ENCODE data around the gene C1orf74. TPM values are rescaled to one million over a fixed set of nuclear protein-coding genes. Genes with fewer than 3 reads are reported as not detected.

Gene C1orf74
- total RNA-seq, 6 experiments from 2014 or later = 1.8 to 2.7 (median 2.4) TPM

DNA sequence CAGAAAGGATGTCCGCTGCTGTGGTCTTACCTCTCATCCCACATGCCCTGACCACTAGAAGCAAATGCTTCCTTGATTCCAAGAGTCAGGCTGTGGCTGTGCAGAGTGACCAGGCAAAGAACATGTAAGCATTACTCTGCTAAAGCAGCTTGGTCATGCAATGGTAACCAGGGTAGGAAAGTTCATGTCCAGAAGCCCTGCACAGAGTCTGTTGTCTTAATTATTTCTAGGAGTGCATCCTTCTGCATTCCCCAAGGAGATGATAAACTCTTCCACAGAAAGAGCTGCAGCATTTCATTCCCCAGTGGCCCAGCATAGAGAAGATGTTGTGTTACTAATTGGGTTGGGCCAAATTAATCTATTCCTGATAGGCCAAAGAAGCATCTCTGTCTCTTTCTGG lies 33.3 kb upstream of the C1orf74 start:
- H3K27me3 Mint-ChIP-seq (ENCODE audit: insufficient read depth) = peaks cover 1% of the 10 kb centered on the region; the same call in 1 of the 2 replicates
- DNase-seq = no peak
- H3K4me3 Mint-ChIP-seq = no peak overlapping the region
- H3K27ac Mint-ChIP-seq = no peak overlapping the region
- peaks cover 6% of the 10 kb centered on the region; the same call in 1 of the 2 replicates for H3K36me3 Mint-ChIP-seq (ENCODE audit: low read depth)
- peaks cover 24% of the 10 kb centered on the region for H3K4me1 Mint-ChIP-seq (ENCODE audit: low read depth)
- no peaks in the 10 kb centered on the region for H3K9me3 Mint-ChIP-seq
- TF ChIP-seq, protein P1, sequence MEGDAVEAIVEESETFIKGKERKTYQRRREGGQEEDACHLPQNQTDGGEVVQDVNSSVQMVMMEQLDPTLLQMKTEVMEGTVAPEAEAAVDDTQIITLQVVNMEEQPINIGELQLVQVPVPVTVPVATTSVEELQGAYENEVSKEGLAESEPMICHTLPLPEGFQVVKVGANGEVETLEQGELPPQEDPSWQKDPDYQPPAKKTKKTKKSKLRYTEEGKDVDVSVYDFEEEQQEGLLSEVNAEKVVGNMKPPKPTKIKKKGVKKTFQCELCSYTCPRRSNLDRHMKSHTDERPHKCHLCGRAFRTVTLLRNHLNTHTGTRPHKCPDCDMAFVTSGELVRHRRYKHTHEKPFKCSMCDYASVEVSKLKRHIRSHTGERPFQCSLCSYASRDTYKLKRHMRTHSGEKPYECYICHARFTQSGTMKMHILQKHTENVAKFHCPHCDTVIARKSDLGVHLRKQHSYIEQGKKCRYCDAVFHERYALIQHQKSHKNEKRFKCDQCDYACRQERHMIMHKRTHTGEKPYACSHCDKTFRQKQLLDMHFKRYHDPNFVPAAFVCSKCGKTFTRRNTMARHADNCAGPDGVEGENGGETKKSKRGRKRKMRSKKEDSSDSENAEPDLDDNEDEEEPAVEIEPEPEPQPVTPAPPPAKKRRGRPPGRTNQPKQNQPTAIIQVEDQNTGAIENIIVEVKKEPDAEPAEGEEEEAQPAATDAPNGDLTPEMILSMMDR (IDR thresholded peaks at IDR 0.05) = no peak

DNA sequence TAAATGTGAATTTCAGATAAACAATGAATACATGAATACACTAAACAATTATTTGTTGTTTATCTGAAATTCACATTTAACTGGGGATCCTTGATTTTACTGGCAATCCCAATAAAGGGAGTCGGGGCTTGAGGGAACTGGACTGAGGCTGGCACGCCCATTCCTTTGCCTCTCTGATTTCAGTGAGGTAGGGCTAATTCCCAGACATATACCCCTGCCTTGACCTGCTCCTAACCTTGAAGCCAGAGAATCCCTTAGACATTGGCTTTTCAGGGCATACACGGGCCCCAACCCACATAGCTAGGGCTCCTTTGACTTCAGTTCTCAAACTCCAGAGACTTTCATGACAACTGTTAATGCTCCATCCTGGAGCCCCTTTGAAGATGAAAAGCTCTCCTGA lies 32.6 kb upstream of the C1orf74 start:
- H3K9me3 Mint-ChIP-seq = no peaks in the 10 kb centered on the region
- H3K27ac Mint-ChIP-seq = no peak overlapping the region
- TF ChIP-seq, protein P1 (IDR thresholded peaks at IDR 0.05) = no peak
- H3K4me1 Mint-ChIP-seq (ENCODE audit: low read depth) = peaks cover 20% of the 10 kb centered on the region
- H3K27me3 Mint-ChIP-seq (ENCODE audit: insufficient read depth) = peaks cover 1% of the 10 kb centered on the region; the same call in 1 of the 2 replicates
- H3K36me3 Mint-ChIP-seq (ENCODE audit: low read depth) = 0 out of 2 replicates have a peak, but pooled peaks cover 4% of the 10 kb centered on the region
- DNase-seq = no peak
- no peak overlapping the region for H3K4me3 Mint-ChIP-seq

DNA sequence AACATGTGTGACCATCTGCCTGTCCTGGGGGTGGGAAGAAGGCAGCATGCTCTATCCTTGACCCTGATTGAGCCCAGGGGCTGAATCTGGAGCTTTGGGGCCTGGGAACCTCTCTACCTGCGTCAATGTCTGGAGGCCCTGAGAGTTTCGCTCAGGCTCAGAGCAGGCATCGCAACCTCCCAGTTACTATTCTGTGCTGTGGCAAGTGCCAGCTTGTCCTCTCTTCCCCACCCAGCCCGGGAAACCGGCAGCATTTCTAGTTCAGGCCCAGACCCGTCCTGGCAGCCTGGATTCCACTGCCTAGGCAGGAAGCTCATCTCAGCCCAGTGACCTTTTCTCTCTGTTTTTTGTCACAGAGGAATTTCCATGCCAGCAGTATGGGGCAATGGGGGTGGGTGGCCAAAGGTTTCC lies 31.6 kb upstream of the C1orf74 start:
- Mint-ChIP-seq H3K9me3 (no peaks in the 10 kb centered on the region), H3K4me3 (no peak overlapping the region), H3K36me3 (ENCODE audit: low read depth) (0 out of 2 replicates have a peak, but pooled peaks cover 4% of the 10 kb centered on the region), H3K27ac (no peak overlapping the region), H3K4me1 (ENCODE audit: low read depth) (peaks cover 14% of the 10 kb centered on the region), H3K27me3 (ENCODE audit: insufficient read depth) (peaks cover 1% of the 10 kb centered on the region; the same call in 1 of the 2 replicates)
- no peak for DNase-seq
- TF ChIP-seq, protein P1 (IDR thresholded peaks at IDR 0.05) = no peak

DNA sequence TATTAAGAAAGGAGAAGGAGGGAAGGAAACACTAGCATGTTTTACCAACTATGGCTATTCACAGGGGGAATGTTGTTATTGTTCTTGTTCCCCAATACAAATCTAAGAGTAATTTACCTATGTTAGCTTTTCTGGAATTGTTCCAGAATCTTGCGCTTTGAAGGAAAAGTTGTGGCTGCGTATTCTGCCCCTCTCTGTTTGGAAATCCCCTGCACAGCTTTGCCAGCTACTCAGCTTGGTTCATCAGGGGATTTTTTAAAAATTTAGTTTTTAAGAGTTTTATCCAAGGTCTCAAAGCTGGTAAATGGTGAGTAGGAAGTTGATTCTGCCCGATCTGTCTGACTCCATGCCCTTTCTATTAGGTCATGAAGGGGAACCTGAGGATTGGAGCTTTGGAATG lies 31.1 kb upstream of the C1orf74 start:
- H3K27ac Mint-ChIP-seq = no peak overlapping the region
- H3K4me1 Mint-ChIP-seq (ENCODE audit: low read depth) = peaks cover 11% of the 10 kb centered on the region
- peaks cover 1% of the 10 kb centered on the region; the same call in 1 of the 2 replicates for H3K27me3 Mint-ChIP-seq (ENCODE audit: insufficient read depth)
- TF ChIP-seq, protein P1 (IDR thresholded peaks at IDR 0.05) = no peak
- H3K4me3 Mint-ChIP-seq = no peak overlapping the region
- no peaks in the 10 kb centered on the region for H3K9me3 Mint-ChIP-seq
- H3K36me3 Mint-ChIP-seq (ENCODE audit: low read depth) = 0 out of 2 replicates have a peak, but pooled peaks cover 4% of the 10 kb centered on the region
- no peak for DNase-seq

DNA sequence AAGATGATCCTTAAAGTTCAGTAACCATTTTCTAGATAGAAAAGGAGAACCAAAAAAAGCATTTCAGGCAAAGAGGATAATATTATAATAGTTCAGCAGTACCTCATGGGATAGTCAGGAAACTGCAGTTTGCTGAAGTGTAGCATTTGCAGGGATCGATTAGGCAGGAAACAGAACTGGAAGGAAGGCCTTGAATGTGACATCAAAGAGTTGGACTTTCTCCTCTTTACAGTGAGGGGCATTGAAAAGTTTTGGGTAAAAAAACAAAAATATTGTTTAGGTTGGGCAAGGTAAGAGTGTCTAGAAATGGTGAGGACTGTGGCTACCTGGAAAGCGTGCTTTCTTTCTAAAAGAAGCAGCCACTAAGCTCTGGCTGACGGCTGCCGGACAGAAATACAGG lies 29.5 kb upstream of the C1orf74 start:
- TF ChIP-seq, protein P1 (IDR thresholded peaks at IDR 0.05) = no peak
- H3K4me3 Mint-ChIP-seq = no peak overlapping the region
- H3K36me3 Mint-ChIP-seq (ENCODE audit: low read depth) = 0 out of 2 replicates have a peak, but pooled peaks cover 4% of the 10 kb centered on the region
- peaks cover 1% of the 10 kb centered on the region; the same call in 1 of the 2 replicates for H3K27me3 Mint-ChIP-seq (ENCODE audit: insufficient read depth)
- DNase-seq = no peak
- H3K4me1 Mint-ChIP-seq (ENCODE audit: low read depth) = peaks cover 11% of the 10 kb centered on the region
- H3K9me3 Mint-ChIP-seq = no peaks in the 10 kb centered on the region
- H3K27ac Mint-ChIP-seq = no peak overlapping the region

Data from HFFc6 (cell line).